ENCODE measurements around the gene KPNA6.
"Not testable (repeated sequence)": the region's sequence is repeated elsewhere in the genome, so short reads cannot be mapped to it uniquely, and the experiment has no call there.

The KPNA6 gene

GRCh38 chr1:32111789-32112188 is 3.9 kb downstream of the KPNA6 start:
- TF ChIP-seq, protein P1, sequence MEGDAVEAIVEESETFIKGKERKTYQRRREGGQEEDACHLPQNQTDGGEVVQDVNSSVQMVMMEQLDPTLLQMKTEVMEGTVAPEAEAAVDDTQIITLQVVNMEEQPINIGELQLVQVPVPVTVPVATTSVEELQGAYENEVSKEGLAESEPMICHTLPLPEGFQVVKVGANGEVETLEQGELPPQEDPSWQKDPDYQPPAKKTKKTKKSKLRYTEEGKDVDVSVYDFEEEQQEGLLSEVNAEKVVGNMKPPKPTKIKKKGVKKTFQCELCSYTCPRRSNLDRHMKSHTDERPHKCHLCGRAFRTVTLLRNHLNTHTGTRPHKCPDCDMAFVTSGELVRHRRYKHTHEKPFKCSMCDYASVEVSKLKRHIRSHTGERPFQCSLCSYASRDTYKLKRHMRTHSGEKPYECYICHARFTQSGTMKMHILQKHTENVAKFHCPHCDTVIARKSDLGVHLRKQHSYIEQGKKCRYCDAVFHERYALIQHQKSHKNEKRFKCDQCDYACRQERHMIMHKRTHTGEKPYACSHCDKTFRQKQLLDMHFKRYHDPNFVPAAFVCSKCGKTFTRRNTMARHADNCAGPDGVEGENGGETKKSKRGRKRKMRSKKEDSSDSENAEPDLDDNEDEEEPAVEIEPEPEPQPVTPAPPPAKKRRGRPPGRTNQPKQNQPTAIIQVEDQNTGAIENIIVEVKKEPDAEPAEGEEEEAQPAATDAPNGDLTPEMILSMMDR (IDR thresholded peaks at IDR 0.05; ENCODE audit: low read depth, low read length), result no peak
- TF ChIP-seq EZH2phosphoT487 (IDR thresholded peaks at IDR 0.05; ENCODE audit: low read depth), result no peak
- Histone ChIP-seq H3K36me3 (replicated peaks; ENCODE audit: low read depth, low read length) (no peaks in the 10 kb centered on the region), H3K9ac (ENCODE audit: low read length) (no peak overlapping the region), H4K20me1 (ENCODE audit: insufficient read depth, low read length) (peaks cover 28% of the 10 kb centered on the region), H3K4me1 (ENCODE audit: low read length) (peaks cover 23% of the 10 kb centered on the region), H3K27ac (ENCODE audit: low read length) (peak overlapping the region; percentile 46), H3K4me3 (ENCODE audit: low read length) (no peak overlapping the region), H3K4me2 (ENCODE audit: low read length) (no peak overlapping the region), H3K9me3 (ENCODE audit: insufficient read depth, low read length) (no peaks in the 10 kb centered on the region), H3K27me3 (ENCODE audit: low read depth, low read length) (no peaks in the 10 kb centered on the region), H2AFZ (ENCODE audit: low read depth, low read length) (no peak overlapping the region), H3K79me2 (ENCODE audit: low read length) (peaks cover 87% of the 10 kb centered on the region)

DNA sequence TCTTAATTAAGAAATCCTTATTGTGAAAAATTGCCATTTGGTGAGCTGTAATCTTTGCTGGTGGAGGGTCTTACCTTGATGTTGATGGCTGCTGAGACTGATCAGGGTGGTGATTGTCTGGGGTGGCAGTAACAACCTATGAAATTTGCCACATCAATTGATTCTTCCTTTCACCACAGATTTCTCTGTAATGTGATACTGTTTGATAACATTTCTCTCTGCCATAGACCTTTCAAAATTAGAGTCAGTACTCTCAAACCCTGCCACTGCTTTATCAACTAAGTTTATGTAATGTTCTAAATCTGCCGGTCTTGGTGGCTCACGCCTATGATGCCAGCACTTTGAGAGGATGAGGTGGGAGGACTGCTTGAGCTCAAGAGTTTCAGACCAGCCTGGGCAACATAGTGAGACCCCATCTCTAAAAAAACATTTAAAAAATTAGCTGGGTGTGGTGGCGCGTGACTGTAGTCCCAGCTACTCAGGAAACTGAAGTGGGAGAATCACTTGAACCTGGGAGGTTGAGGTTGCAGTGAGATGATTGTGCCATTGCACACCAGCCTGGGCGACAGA is 5.0 kb downstream of the KPNA6 start:
- Histone ChIP-seq H4K20me1 (ENCODE audit: insufficient read depth, low read length) (peaks cover 30% of the 10 kb centered on the region), H2AFZ (ENCODE audit: low read depth, low read length) (no peak overlapping the region), H3K27me3 (ENCODE audit: low read depth, low read length) (no peaks in the 10 kb centered on the region), H3K27ac (ENCODE audit: low read length) (no peak overlapping the region), H3K36me3 (replicated peaks; ENCODE audit: low read depth, low read length) (no peaks in the 10 kb centered on the region), H3K4me2 (ENCODE audit: low read length) (no peak overlapping the region), H3K4me1 (ENCODE audit: low read length) (peaks cover 17% of the 10 kb centered on the region), H3K9ac (ENCODE audit: low read length) (no peak overlapping the region), H3K79me2 (ENCODE audit: low read length) (peaks cover 97% of the 10 kb centered on the region), H3K4me3 (ENCODE audit: low read length) (no peak overlapping the region), H3K9me3 (ENCODE audit: insufficient read depth, low read length) (no peaks in the 10 kb centered on the region)
- TF ChIP-seq, protein P1 (IDR thresholded peaks at IDR 0.05; ENCODE audit: low read depth, low read length), result no peak
- no peak for TF ChIP-seq EZH2phosphoT487 (IDR thresholded peaks at IDR 0.05; ENCODE audit: low read depth)

DNA sequence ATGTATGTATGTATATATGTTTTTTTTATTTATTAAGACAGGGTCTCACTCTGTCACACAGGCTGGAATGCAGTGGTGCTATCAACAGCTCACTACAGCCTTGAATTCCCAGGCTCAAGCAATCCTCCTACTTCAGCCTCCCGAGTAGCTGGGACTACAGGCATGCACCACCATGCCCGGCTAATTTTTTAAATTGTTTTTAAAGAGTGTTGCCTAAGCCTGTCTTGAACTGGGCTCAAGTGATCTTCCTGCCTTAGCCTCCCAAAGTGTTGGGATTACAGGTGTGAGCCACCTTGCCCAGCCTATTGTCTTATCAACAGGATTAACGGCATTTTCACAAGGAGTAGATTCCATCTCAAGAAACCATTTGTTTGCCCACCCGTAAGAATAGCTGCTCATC is 5.6 kb downstream of the KPNA6 start:
- not testable (repeated sequence) for H3K27me3 ChIP-seq (ENCODE audit: low read depth, low read length); H3K4me2 ChIP-seq (ENCODE audit: low read length); H3K27ac ChIP-seq (ENCODE audit: low read length); H3K9me3 ChIP-seq (ENCODE audit: insufficient read depth, low read length); H2AFZ ChIP-seq (ENCODE audit: low read depth, low read length); H3K9ac ChIP-seq (ENCODE audit: low read length); H3K36me3 ChIP-seq (replicated peaks; ENCODE audit: low read depth, low read length); H3K4me3 ChIP-seq (ENCODE audit: low read length)
- Histone ChIP-seq H3K79me2 (ENCODE audit: low read length) (peaks cover 97% of the 10 kb centered on the region), H4K20me1 (ENCODE audit: insufficient read depth, low read length) (peaks cover 30% of the 10 kb centered on the region), H3K4me1 (ENCODE audit: low read length) (peaks cover 22% of the 10 kb centered on the region)

DNA sequence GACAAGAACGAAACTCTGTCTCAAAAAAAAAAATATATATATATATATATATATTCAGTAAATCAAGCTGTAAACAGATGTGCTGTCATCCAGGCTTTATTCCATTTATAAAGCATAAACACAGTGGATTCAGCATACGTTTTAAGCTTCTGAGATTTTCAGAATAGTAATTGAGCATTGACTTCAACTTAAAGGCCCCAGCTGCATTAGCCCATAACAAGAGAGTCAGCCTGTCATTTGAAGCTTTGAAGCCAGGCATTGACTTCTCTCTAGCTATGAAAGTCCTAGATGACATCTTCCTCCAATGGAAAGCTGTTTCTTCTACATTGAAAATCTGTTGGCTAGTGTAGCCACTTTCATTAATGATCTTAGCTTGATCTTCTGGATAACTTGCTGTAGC is 6.6 kb downstream of the KPNA6 start:
- no peak overlapping the region for H3K4me3 ChIP-seq (ENCODE audit: low read length)
- no peak overlapping the region for H3K9ac ChIP-seq (ENCODE audit: low read length)
- peaks cover 95% of the 10 kb centered on the region for H3K79me2 ChIP-seq (ENCODE audit: low read length)
- H3K4me2 ChIP-seq (ENCODE audit: low read length), result no peak overlapping the region
- peaks cover 23% of the 10 kb centered on the region for H3K4me1 ChIP-seq (ENCODE audit: low read length)
- H3K9me3 ChIP-seq (ENCODE audit: insufficient read depth, low read length), result no peaks in the 10 kb centered on the region
- TF ChIP-seq, protein P1 (IDR thresholded peaks at IDR 0.05; ENCODE audit: low read depth, low read length), result no peak
- TF ChIP-seq EZH2phosphoT487 (IDR thresholded peaks at IDR 0.05; ENCODE audit: low read depth), result no peak
- H3K36me3 ChIP-seq (replicated peaks; ENCODE audit: low read depth, low read length), result no peaks in the 10 kb centered on the region
- H4K20me1 ChIP-seq (ENCODE audit: insufficient read depth, low read length), result peaks cover 30% of the 10 kb centered on the region
- no peaks in the 10 kb centered on the region for H3K27me3 ChIP-seq (ENCODE audit: low read depth, low read length)
- H3K27ac ChIP-seq (ENCODE audit: low read length), result no peak overlapping the region
- no peak overlapping the region for H2AFZ ChIP-seq (ENCODE audit: low read depth, low read length)

Data from OCI-LY3 (cell line).